ENCODE results near the gene IGSF3. TPM values are rescaled to one million over a fixed set of nuclear protein-coding genes. Genes with fewer than 3 reads are reported as not detected.
"Not testable (repeated sequence)": the region's sequence is repeated elsewhere in the genome, so short reads cannot be mapped to it uniquely, and the experiment has no call there.

IGSF3 gene
- total and polyA plus RNA-seq, 10 donors, result 0.09 to 1.2 (median 0.56) TPM

DNA sequence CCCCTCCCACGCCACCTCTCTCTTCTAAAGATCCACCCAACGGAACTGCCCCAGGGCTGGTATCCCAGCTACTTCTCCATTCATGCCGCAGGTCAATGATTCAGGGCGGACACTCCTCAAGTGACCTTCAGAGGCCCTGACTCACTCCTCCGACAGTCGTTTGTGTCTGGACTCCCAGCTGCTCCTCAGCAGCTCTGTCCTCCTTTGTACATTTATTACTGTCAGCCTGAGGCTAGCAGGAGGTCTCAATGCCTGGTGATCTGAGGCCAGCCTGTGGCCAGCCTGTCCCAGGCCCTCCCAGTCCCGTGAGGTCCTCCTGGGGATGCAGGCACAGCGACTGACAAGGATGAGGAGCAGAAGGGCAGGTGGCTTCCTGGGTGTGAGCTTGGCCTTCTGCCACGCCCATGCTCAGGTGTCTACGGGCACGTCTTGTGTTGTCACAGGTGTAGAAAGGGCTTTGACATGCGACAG, 24.2 kb downstream of the IGSF3 start:
- DNase-seq; H3K27ac ChIP-seq; intact Hi-C loops (cut with DNase I; ENCODE audit: low total_unique reads); H3K36me3 ChIP-seq; H3K4me1 ChIP-seq; H3K4me3 ChIP-seq; H3K9me3 ChIP-seq; H3K27me3 ChIP-seq (replicated peaks in 1 of 7): not testable (repeated sequence)
- WGBS, 5 donors, result 78 to 86% (median 80%) methylated on average over 11 to 12 of the region's 12 CpGs

DNA sequence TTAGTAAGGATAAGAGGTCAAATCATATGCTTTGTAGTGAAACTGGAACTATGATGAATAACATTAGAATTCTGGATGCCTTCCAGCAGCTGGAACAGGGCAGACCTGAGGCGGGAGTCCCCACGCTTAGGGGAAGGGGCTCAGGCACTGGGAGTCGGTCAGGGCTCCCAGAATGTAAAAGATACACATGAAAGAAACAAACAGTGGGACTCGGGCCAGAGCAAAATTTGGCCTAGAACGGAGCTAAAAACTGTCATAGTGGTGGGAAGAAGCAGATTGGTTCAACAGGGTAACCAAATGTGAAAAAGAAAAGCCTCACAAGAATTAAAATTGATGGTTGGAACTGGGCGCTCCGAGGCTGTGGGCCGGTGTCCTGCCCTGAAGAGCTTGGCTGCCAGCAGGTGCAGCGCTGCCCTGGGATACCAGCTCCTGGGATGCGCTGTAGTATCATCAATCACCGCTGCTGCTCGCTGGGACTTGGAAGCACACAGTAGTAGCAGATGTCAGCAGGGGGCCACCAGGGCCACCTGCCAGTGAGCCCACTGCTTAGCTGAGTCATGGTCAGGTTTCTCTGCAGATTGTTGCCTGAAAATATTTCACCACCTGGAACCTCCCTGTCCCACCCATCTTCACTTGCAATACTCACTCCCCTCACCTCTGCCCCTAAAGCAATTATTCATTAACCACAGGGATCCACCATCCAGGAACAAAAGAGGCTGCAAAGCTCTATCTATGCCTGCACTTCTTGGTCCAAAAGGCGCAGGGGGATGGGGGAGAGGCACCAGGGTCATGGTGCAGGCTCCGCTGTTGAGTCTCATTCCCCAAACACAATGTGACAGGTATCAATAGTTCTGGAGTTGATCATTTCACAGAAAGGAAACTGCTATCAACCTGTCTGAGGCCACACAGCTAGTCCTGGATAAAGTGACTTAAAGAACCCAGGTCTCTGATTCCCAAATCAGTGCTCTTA, 24.9 kb downstream of the IGSF3 start:
- H3K27me3 ChIP-seq (replicated peaks in 1 of 7); H3K9me3 ChIP-seq; intact Hi-C loops (cut with DNase I; ENCODE audit: low total_unique reads); H3K4me3 ChIP-seq; H3K4me1 ChIP-seq; H3K36me3 ChIP-seq; H3K27ac ChIP-seq; DNase-seq: not testable (repeated sequence)
- 77 to 91% (median 89%) methylated on average over 14 of the region's 14 CpGs for WGBS, 5 donors

DNA sequence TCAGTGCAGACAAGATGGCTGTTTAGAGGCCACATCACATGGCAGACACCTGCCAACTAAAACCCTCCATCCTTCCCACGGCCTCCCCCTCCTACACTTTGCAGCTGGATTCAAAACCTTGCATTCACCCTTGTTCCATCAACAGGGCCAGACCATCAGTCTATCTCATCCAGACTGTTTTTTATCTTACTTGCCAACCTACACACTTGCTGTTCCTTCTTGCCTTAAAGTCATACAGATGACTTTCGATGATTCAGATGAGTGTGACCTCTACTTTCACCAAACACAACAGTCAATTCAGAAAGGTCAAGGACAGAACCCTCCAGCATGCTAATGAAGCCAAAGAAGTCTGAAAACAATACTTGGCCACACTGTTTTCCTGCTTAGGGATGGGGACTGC, 29.9 kb downstream of the IGSF3 start:
- H3K9me3 ChIP-seq; H3K4me3 ChIP-seq; H3K36me3 ChIP-seq; intact Hi-C loops (cut with DNase I; ENCODE audit: low total_unique reads); H3K27me3 ChIP-seq (replicated peaks in 1 of 7); DNase-seq; H3K27ac ChIP-seq; H3K4me1 ChIP-seq: not testable (repeated sequence)
- WGBS, 5 donors, result 65 to 86% (median 76%) methylated on average over 1 to 2 of the region's 2 CpGs

DNA sequence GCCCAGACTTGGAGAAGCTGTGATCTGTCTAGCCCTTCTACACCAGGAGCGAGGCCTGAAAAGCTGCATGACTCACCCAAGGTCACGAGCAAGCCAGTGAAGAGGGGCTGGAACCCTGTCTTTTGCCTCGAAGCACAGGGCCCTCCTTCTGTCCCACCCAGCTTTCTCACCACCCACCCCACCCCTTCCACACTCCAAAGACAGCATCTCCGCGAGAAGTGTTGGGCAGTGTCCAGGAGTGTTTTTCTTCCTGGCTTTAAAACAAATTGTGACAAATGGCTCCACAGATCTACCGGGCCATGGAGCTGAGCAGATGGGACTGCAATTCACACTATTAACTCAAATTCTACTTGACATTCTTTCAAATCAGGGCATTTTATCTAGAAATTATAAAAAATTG, 30.9 kb downstream of the IGSF3 start:
- H3K9me3 ChIP-seq; H3K4me1 ChIP-seq; H3K27me3 ChIP-seq (replicated peaks in 1 of 7); H3K27ac ChIP-seq; intact Hi-C loops (cut with DNase I; ENCODE audit: low total_unique reads); DNase-seq; H3K36me3 ChIP-seq; H3K4me3 ChIP-seq: not testable (repeated sequence)
- 66 to 81% (median 74%) methylated on average over 4 to 6 of the region's 6 CpGs for WGBS, 5 donors

DNA sequence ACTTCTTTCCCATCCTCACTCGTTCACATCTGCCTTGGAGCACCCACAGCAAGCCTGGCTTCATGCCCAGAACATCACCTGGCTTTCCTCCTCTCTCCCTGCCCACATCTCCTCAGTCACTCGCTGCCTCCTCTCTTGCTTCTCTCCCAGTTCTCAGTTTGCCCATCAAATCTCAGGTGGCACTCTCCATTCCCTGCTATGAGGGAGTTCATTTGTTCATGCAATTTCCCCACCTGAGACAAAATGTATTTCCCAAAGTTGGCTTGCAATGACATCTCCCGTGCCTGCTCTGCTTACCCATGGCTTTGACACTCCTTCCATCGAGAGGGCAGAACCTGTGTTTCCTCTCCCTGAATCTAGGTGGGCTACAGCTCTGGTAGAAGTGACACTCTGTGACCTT, 33.1 kb downstream of the IGSF3 start:
- intact Hi-C loops (cut with DNase I; ENCODE audit: low total_unique reads); H3K36me3 ChIP-seq; H3K27ac ChIP-seq; H3K9me3 ChIP-seq; DNase-seq; H3K27me3 ChIP-seq (replicated peaks in 1 of 7); H3K4me1 ChIP-seq; H3K4me3 ChIP-seq: not testable (repeated sequence)
- WGBS, 5 donors, result 70 to 90% (median 78%) methylated on average over 3 to 4 of the region's 4 CpGs

DNA sequence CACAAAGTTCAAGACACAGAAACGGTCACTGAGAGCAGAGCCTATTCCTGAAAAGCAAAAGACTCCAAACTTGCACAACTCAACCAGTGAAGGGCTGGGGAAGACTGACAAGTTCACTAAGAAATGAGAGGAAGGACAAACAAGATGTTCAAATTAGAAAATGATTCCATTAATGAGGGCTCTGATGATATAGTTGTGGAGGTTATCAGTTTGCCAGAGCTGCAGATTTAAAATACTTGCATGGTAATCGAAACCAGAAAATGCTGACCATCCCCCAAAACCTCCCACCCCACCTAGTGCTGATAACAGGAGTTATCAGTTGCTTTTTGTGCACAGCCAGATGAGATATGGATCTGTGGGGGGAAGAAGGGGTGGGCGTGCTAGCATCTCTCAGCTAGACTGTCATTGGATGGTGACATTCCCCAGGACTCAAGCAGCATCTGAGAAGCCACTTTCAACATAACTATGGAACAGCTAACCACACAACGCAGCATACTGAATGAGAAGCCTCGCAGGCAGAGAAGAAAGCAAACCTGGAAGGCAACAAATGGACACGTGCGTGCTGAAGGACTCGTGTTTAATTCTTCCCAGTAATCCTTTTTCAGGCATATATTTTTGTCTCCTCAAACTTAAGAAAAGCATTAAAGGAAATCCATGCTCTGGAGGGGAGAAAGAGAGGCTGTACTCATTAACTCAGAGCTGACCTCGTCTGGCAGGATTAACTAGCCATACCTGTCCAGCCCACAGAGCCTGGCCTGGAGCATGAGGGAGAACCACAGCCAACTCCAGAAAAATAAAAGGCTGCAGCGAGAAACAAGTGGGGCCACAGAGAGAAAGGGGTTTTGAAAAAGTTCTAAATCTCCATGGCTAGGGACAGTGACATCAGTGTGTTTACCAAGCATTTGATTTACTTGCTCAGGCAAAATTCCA, 35.3 kb downstream of the IGSF3 start:
- H3K27ac ChIP-seq; H3K36me3 ChIP-seq; H3K27me3 ChIP-seq (replicated peaks in 1 of 7); H3K4me3 ChIP-seq; H3K4me1 ChIP-seq; DNase-seq; intact Hi-C loops (cut with DNase I; ENCODE audit: low total_unique reads); H3K9me3 ChIP-seq: not testable (repeated sequence)
- 65 to 82% (median 73%) methylated on average over 10 of the region's 10 CpGs for WGBS, 5 donors

DNA sequence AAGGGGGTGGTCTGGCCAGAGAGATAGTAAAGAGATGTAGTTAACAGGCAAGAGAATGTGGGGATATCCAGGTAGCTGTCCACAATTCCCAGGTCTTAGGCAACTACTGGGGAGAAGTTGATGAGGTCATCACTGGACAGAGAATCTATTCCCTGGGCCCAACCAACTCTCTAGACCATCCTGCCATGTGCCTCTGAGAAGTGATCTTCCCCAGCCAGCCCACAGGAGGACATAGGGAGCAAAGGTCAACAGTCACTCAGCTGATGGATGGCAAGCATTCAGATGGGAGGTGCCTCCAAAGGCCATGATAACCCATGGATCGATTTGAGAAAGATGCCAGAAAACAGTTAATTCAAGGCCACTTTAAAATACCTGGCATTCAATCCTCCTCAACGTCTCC, 36.0 kb downstream of the IGSF3 start:
- H3K9me3 ChIP-seq; intact Hi-C loops (cut with DNase I; ENCODE audit: low total_unique reads); H3K4me3 ChIP-seq; H3K4me1 ChIP-seq; H3K27ac ChIP-seq; DNase-seq; H3K27me3 ChIP-seq (replicated peaks in 1 of 7); H3K36me3 ChIP-seq: not testable (repeated sequence)
- WGBS, 5 donors, result 61 to 80% (median 70%) methylated on average over 2 of the region's 2 CpGs

DNA sequence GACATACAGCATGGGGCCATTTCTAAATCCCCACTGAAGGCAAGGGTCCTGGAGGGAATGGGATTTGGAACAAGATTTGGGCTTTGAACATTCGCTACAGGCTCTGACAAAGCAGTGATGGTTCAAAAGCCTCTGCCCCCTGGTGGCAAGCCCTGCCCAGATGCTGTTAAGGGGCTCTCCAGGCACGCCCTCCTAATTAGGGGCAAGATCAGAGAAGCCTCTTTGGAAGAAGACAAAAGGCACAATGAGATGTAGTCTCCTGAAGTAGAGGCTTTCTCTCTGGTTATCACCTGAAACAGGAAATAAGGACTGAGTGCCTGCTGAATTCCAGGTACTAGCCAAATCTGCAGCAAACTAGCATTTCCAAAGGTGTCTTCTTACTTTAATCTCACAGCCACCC, 37.5 kb downstream of the IGSF3 start:
- H3K36me3 ChIP-seq; H3K27ac ChIP-seq; H3K4me1 ChIP-seq; H3K4me3 ChIP-seq; intact Hi-C loops (cut with DNase I; ENCODE audit: low total_unique reads); H3K27me3 ChIP-seq (replicated peaks in 1 of 7); H3K9me3 ChIP-seq; DNase-seq: not testable (repeated sequence)
- WGBS, 5 donors, result 64 to 88% (median 80%) methylated on average over 1 to 2 of the region's 2 CpGs

DNA sequence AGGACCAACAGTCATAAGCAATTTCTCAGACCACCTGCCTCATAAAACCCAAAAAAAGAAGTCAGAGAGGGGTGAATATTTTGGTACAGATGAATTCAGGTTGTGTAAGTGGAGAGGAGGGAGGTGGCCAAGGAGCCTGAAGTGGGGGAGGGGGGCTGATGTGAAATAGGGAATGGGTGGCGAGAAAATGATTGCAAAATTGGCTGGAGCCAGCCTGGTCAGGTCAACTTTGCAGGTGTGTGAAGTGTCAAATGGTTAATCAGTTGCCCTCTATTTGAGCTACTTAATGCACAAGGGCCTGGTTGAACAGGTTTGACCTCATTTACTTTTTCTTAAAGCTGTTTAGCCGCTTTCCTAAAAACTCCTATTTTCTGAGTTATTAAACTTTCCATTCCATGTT, 38.1 kb downstream of the IGSF3 start:
- H3K9me3 ChIP-seq; DNase-seq; H3K4me1 ChIP-seq; H3K27me3 ChIP-seq (replicated peaks in 1 of 7); H3K36me3 ChIP-seq; intact Hi-C loops (cut with DNase I; ENCODE audit: low total_unique reads); H3K4me3 ChIP-seq; H3K27ac ChIP-seq: not testable (repeated sequence)
- 81 to 92% (median 82%) methylated on average over 2 of the region's 2 CpGs for WGBS, 5 donors
